ENCODE data around the gene WLS. TPM values are rescaled to one million over a fixed set of nuclear protein-coding genes. Genes with fewer than 3 reads are reported as not detected.

WLS gene
- total RNA-seq, result not detected
- polyA plus RNA-seq, result not detected

- H3K4me3 Mint-ChIP-seq, result peak within 1 kb of the TSS in 4 of 7 donors; percentile 3 to 36 (median 20)
- ChIA-PET CTCF (no interaction called here), POLR2A (no interaction called here)
- no peaks in the 10 kb centered on the region for H3K4me1 ChIP-seq (ENCODE audit: insufficient read depth, low read length)
- no peak for DNase-seq
- H3K27me3 ChIP-seq (ENCODE audit: insufficient read depth, low read length, poor library complexity, severe bottlenecking), result no peaks in the 10 kb centered on the region
- H3K27ac Mint-ChIP-seq, result peak within 1 kb of the TSS in 1 of 8 donors; percentile 34
- H3K36me3 Mint-ChIP-seq, result no peaks in the 10 kb centered on the region
- peaks cover 0 to 16% (median 2%) of the 10 kb centered on the region in 5 donors for H3K9me3 Mint-ChIP-seq
- H3K4me1 Mint-ChIP-seq, result peaks cover 2 to 19% (median 7%) of the 10 kb centered on the region in 3 donors
- H3K9me3 ChIP-seq (ENCODE audit: low read length), result no peaks in the 10 kb centered on the region
- H3K27me3 Mint-ChIP-seq, result peaks cover 30 to 52% of the 10 kb centered on the region in 2 donors
- H3K4me3 ChIP-seq (ENCODE audit: low read length), result no peak within 1 kb of the TSS
- H3K27ac ChIP-seq (ENCODE audit: low read depth, low read length), result no peak within 1 kb of the TSS
- H3K36me3 ChIP-seq (ENCODE audit: insufficient read depth, low read length), result no peaks in the 10 kb centered on the region
These were observed at the start of gene WLS for GRCh38 chr1:68232289-68233148. WLS (minus strand) TSS chr1:68232523; CDS start chr1:68232299, 224 bp downstream.

- Histone ChIP-seq H3K27ac (ENCODE audit: low read depth, low read length) (no peak overlapping the region), H3K36me3 (ENCODE audit: insufficient read depth, low read length) (no peaks in the 10 kb centered on the region), H3K4me1 (ENCODE audit: insufficient read depth, low read length) (no peaks in the 10 kb centered on the region), H3K27me3 (ENCODE audit: insufficient read depth, low read length, poor library complexity, severe bottlenecking) (no peaks in the 10 kb centered on the region), H3K4me3 (ENCODE audit: low read length) (no peak overlapping the region), H3K9me3 (ENCODE audit: low read length) (no peaks in the 10 kb centered on the region)
- ChIA-PET POLR2A (no interaction called here), CTCF (no interaction called here)
- Mint-ChIP-seq H3K27ac (no peak overlapping the region), H3K9me3 (peaks cover 0 to 3% (median 0%) of the 10 kb centered on the region in 5 donors), H3K27me3 (no peaks in the 10 kb centered on the region), H3K4me3 (no peak overlapping the region), H3K36me3 (no peaks in the 10 kb centered on the region), H3K4me1 (no peaks in the 10 kb centered on the region)
- no peak for DNase-seq
These were observed 48.0 kb upstream of the WLS start for GRCh38 chr1:68280286-68280685.

GRCh38 chr1:68279846-68280245 is 47.5 kb upstream of the WLS start:
- peaks cover 0 to 2% (median 0%) of the 10 kb centered on the region in 5 donors for H3K9me3 Mint-ChIP-seq
- no peaks in the 10 kb centered on the region for H3K36me3 Mint-ChIP-seq
- Histone ChIP-seq H3K4me3 (ENCODE audit: low read length) (no peak overlapping the region), H3K4me1 (ENCODE audit: insufficient read depth, low read length) (no peaks in the 10 kb centered on the region), H3K27me3 (ENCODE audit: insufficient read depth, low read length, poor library complexity, severe bottlenecking) (no peaks in the 10 kb centered on the region), H3K27ac (ENCODE audit: low read depth, low read length) (no peak overlapping the region), H3K9me3 (ENCODE audit: low read length) (no peaks in the 10 kb centered on the region), H3K36me3 (ENCODE audit: insufficient read depth, low read length) (no peaks in the 10 kb centered on the region)
- H3K27me3 Mint-ChIP-seq, result no peaks in the 10 kb centered on the region
- H3K4me3 Mint-ChIP-seq, result no peak overlapping the region
- ChIA-PET CTCF (no interaction called here), POLR2A (no interaction called here)
- no peaks in the 10 kb centered on the region for H3K4me1 Mint-ChIP-seq
- DNase-seq, result no peak
- no peak overlapping the region for H3K27ac Mint-ChIP-seq

GRCh38 chr1:68278221-68278620 is 45.9 kb upstream of the WLS start:
- ChIA-PET CTCF (no interaction called here), POLR2A (no interaction called here)
- Histone ChIP-seq H3K4me3 (ENCODE audit: low read length) (no peak overlapping the region), H3K9me3 (ENCODE audit: low read length) (no peaks in the 10 kb centered on the region), H3K27ac (ENCODE audit: low read depth, low read length) (no peak overlapping the region), H3K36me3 (ENCODE audit: insufficient read depth, low read length) (no peaks in the 10 kb centered on the region), H3K27me3 (ENCODE audit: insufficient read depth, low read length, poor library complexity, severe bottlenecking) (no peaks in the 10 kb centered on the region), H3K4me1 (ENCODE audit: insufficient read depth, low read length) (no peaks in the 10 kb centered on the region)
- no peaks in the 10 kb centered on the region for H3K36me3 Mint-ChIP-seq
- no peaks in the 10 kb centered on the region for H3K4me1 Mint-ChIP-seq
- peaks cover 0 to 7% (median 0%) of the 10 kb centered on the region in 5 donors for H3K9me3 Mint-ChIP-seq
- no peaks in the 10 kb centered on the region for H3K27me3 Mint-ChIP-seq
- no peak for DNase-seq
- no peak overlapping the region for H3K4me3 Mint-ChIP-seq
- no peak overlapping the region for H3K27ac Mint-ChIP-seq

- no peaks in the 10 kb centered on the region for H3K36me3 Mint-ChIP-seq
- no peak overlapping the region for H3K27ac Mint-ChIP-seq
- H3K27me3 Mint-ChIP-seq, result no peaks in the 10 kb centered on the region
- H3K4me1 Mint-ChIP-seq, result no peaks in the 10 kb centered on the region
- no peak for DNase-seq
- no peak overlapping the region for H3K4me3 Mint-ChIP-seq
- ChIA-PET CTCF (no interaction called here), POLR2A (no interaction called here)
- no peaks in the 10 kb centered on the region for H3K9me3 ChIP-seq (ENCODE audit: low read length)
- peaks cover 0 to 7% (median 0%) of the 10 kb centered on the region in 5 donors for H3K9me3 Mint-ChIP-seq
- no peak overlapping the region for H3K4me3 ChIP-seq (ENCODE audit: low read length)
- no peaks in the 10 kb centered on the region for H3K27me3 ChIP-seq (ENCODE audit: insufficient read depth, low read length, poor library complexity, severe bottlenecking)
- no peaks in the 10 kb centered on the region for H3K36me3 ChIP-seq (ENCODE audit: insufficient read depth, low read length)
- H3K4me1 ChIP-seq (ENCODE audit: insufficient read depth, low read length), result no peaks in the 10 kb centered on the region
- H3K27ac ChIP-seq (ENCODE audit: low read depth, low read length), result no peak overlapping the region
These were observed 44.1 kb upstream of the WLS start for GRCh38 chr1:68276448-68276847.

- Mint-ChIP-seq H3K36me3 (no peaks in the 10 kb centered on the region), H3K9me3 (peaks cover 0 to 7% (median 0%) of the 10 kb centered on the region in 5 donors), H3K4me3 (no peak overlapping the region), H3K27ac (no peak overlapping the region), H3K4me1 (no peaks in the 10 kb centered on the region), H3K27me3 (no peaks in the 10 kb centered on the region)
- H3K4me3 ChIP-seq (ENCODE audit: low read length), result no peak overlapping the region
- H3K9me3 ChIP-seq (ENCODE audit: low read length), result no peaks in the 10 kb centered on the region
- no peaks in the 10 kb centered on the region for H3K4me1 ChIP-seq (ENCODE audit: insufficient read depth, low read length)
- no peak overlapping the region for H3K27ac ChIP-seq (ENCODE audit: low read depth, low read length)
- no peak for DNase-seq
- CTCF ChIA-PET, result no interaction called here
- POLR2A ChIA-PET, result no interaction called here
- no peaks in the 10 kb centered on the region for H3K36me3 ChIP-seq (ENCODE audit: insufficient read depth, low read length)
- H3K27me3 ChIP-seq (ENCODE audit: insufficient read depth, low read length, poor library complexity, severe bottlenecking), result no peaks in the 10 kb centered on the region
These were observed 41.2 kb upstream of the WLS start for GRCh38 chr1:68273530-68273929.

GRCh38 chr1:68271596-68271995 is 39.3 kb upstream of the WLS start:
- CTCF ChIA-PET, result no interaction called here
- no peaks in the 10 kb centered on the region for H3K27me3 Mint-ChIP-seq
- H3K36me3 ChIP-seq (ENCODE audit: insufficient read depth, low read length), result no peaks in the 10 kb centered on the region
- H3K27ac ChIP-seq (ENCODE audit: low read depth, low read length), result no peak overlapping the region
- no peak overlapping the region for H3K4me3 ChIP-seq (ENCODE audit: low read length)
- no peak overlapping the region for H3K4me3 Mint-ChIP-seq
- H3K9me3 ChIP-seq (ENCODE audit: low read length), result no peaks in the 10 kb centered on the region
- peaks cover 0 to 7% (median 0%) of the 10 kb centered on the region in 5 donors for H3K9me3 Mint-ChIP-seq
- no peaks in the 10 kb centered on the region for H3K27me3 ChIP-seq (ENCODE audit: insufficient read depth, low read length, poor library complexity, severe bottlenecking)
- DNase-seq, result no peak
- no peak overlapping the region for H3K27ac Mint-ChIP-seq
- H3K36me3 Mint-ChIP-seq, result no peaks in the 10 kb centered on the region
- H3K4me1 ChIP-seq (ENCODE audit: insufficient read depth, low read length), result no peaks in the 10 kb centered on the region
- POLR2A ChIA-PET, result no interaction called here
- H3K4me1 Mint-ChIP-seq, result no peaks in the 10 kb centered on the region

- Histone ChIP-seq H3K27me3 (ENCODE audit: insufficient read depth, low read length, poor library complexity, severe bottlenecking) (no peaks in the 10 kb centered on the region), H3K4me3 (ENCODE audit: low read length) (no peak overlapping the region), H3K4me1 (ENCODE audit: insufficient read depth, low read length) (no peaks in the 10 kb centered on the region), H3K36me3 (ENCODE audit: insufficient read depth, low read length) (no peaks in the 10 kb centered on the region), H3K27ac (ENCODE audit: low read depth, low read length) (no peak overlapping the region), H3K9me3 (ENCODE audit: low read length) (no peaks in the 10 kb centered on the region)
- no peaks in the 10 kb centered on the region for H3K27me3 Mint-ChIP-seq
- H3K9me3 Mint-ChIP-seq, result peaks cover 0 to 7% (median 0%) of the 10 kb centered on the region in 5 donors
- no peak overlapping the region for H3K27ac Mint-ChIP-seq
- no peak overlapping the region for H3K4me3 Mint-ChIP-seq
- POLR2A ChIA-PET, result no interaction called here
- H3K4me1 Mint-ChIP-seq, result no peaks in the 10 kb centered on the region
- CTCF ChIA-PET, result no interaction called here
- no peak for DNase-seq
- H3K36me3 Mint-ChIP-seq, result no peaks in the 10 kb centered on the region
These were observed 38.6 kb upstream of the WLS start for GRCh38 chr1:68270951-68271350.
